GM19043 (cell line): ENCODE measurements around the gene FAM72C.
"Not testable (repeated sequence)": the region's sequence is repeated elsewhere in the genome, so short reads cannot be mapped to it uniquely, and the experiment has no call there.

Experiments used
- ATAC-seq: cut with Tn5 transposase; IDR thresholded peaks from one replicate; pipeline ENCODE4 v1.9.1; 2021; ENCODE audit warnings: low read depth; ENCODE audit not compliant: unreplicated experiment

The FAM72C gene

GRCh38 chr1:143987868-143988267, 16.1 kb upstream of the FAM72C start:
- not testable (repeated sequence) for ATAC-seq

GRCh38 chr1:143984721-143985473, 13.1 kb upstream of the FAM72C start:
- ATAC-seq: not testable (repeated sequence)

- ATAC-seq: not testable (repeated sequence)
Measured at GRCh38 chr1:143974416-143974815, 2.6 kb upstream of the FAM72C start.

GRCh38 chr1:143973876-143974414, 2.2 kb upstream of the FAM72C start:
- ATAC-seq: not testable (repeated sequence)

- not testable (repeated sequence) for ATAC-seq
Measured at GRCh38 chr1:143972753-143973326, 1.1 kb upstream of the FAM72C start.

- ATAC-seq: not testable (repeated sequence)
Measured at GRCh38 chr1:143965860-143966259, 5.9 kb downstream of the FAM72C start.

GRCh38 chr1:143964294-143964693, 7.5 kb downstream of the FAM72C start:
- not testable (repeated sequence) for ATAC-seq

- ATAC-seq: not testable (repeated sequence)
Measured at GRCh38 chr1:143955930-143956329, 15.9 kb downstream of the FAM72C start.

GRCh38 chr1:143952913-143953312, 18.9 kb downstream of the FAM72C start:
- ATAC-seq: not testable (repeated sequence)

GRCh38 chr1:143951485-143952391, 20.0 kb downstream of the FAM72C start:
- not testable (repeated sequence) for ATAC-seq

- not testable (repeated sequence) for ATAC-seq
Measured at GRCh38 chr1:143947749-143948148, 24.0 kb downstream of the FAM72C start.

- not testable (repeated sequence) for ATAC-seq
Measured at GRCh38 chr1:143945253-143945652, 26.5 kb downstream of the FAM72C start.

GRCh38 chr1:143944576-143945240, 27.1 kb downstream of the FAM72C start:
- not testable (repeated sequence) for ATAC-seq

GRCh38 chr1:143943319-143943978, 28.3 kb downstream of the FAM72C start:
- ATAC-seq: not testable (repeated sequence)

GRCh38 chr1:143942238-143942860, 29.4 kb downstream of the FAM72C start:
- ATAC-seq: not testable (repeated sequence)

GRCh38 chr1:143939666-143940065, 32.1 kb downstream of the FAM72C start:
- not testable (repeated sequence) for ATAC-seq

GRCh38 chr1:143938922-143939321, 32.9 kb downstream of the FAM72C start:
- not testable (repeated sequence) for ATAC-seq

- not testable (repeated sequence) for ATAC-seq
Measured at GRCh38 chr1:143936457-143937115, 35.2 kb downstream of the FAM72C start.

GRCh38 chr1:143919127-143919526, 52.7 kb downstream of the FAM72C start:
- not testable (repeated sequence) for ATAC-seq
